ENCODE data around the gene MSX2. TPM values are rescaled to one million over a fixed set of nuclear protein-coding genes. Genes with fewer than 3 reads are reported as not detected.

MSX2 gene
- total and polyA plus RNA-seq, 7 experiments from 2014 or later: not detected

Small RNA genes lying within 50 kb of the gene (microRNA-seq; reads per million reads assigned to microRNA genes)
- gene MIR4634 (ENCODE audit: borderline microRNAs expressed): not detected

All from naive thymus-derived CD4-positive, alpha-beta T cell (primary cell).